Ovary (tissue), 10 donors: Measurements from ENCODE around the gene KNOP1. TPM values are rescaled to one million over a fixed set of nuclear protein-coding genes. Genes with fewer than 3 reads are reported as not detected.

Experiments
- DNase-seq, 5 donors: peaks; one replicate each; pipeline ENCODE4 v3.0.0-alpha.2; 2019 to 2020
- H3K27ac ChIP-seq, 2 donors: fragments of 200-600 bp; one replicate each; pipeline versions ENCODE4 v1.5.1 to v1.8.0; 2019 to 2022
- H3K27me3 ChIP-seq: fragments of 200-600 bp; one replicate; pipeline ENCODE4 v1.8.0; 2022
- H3K36me3 ChIP-seq: fragments of 200-600 bp; sonication (generic); one replicate; pipeline ENCODE4 v1.5.1; 2019
- H3K4me1 ChIP-seq: one replicate; pipeline ENCODE4 v1.8.1; 2013; ENCODE audit warnings: mild to moderate bottlenecking, moderate library complexity; ENCODE audit not compliant: insufficient read depth
- H3K4me3 ChIP-seq: fragments of 200-600 bp; sonication (generic); one replicate; pipeline ENCODE4 v1.5.1; 2017
- H3K9me3 ChIP-seq, 2 donors: fragments of 200-600 bp in 1 of 2; sonication (generic) in 1 of 2; one replicate each; pipeline versions ENCODE4 v1.5.1 to v1.8.1; 2013 to 2019; ENCODE audit warnings: mild to moderate bottlenecking in 1 of 2, moderate library complexity in 1 of 2
- CTCF ChIP-seq, 3 donors: fragments of 450-650 bp in 2 of 3; fragments of 200-600 bp in 1 of 3; IDR thresholded peaks; one replicate each; pipeline versions ENCODE4 v1.5.1 to v1.8.0; 2016 to 2022; ENCODE audit warnings: antibody characterized with exemption in 3 of 3, mild to moderate bottlenecking in 1 of 3
- EP300 ChIP-seq: sonication (generic); formaldehyde crosslinking; IDR thresholded peaks from one replicate; pipeline ENCODE4 v1.6.1; 2017; ENCODE audit warnings: antibody characterized with exemption
- POLR2A ChIP-seq: fragments of 450-650 bp; IDR thresholded peaks from one replicate; pipeline ENCODE4 v1.6.1; 2017; ENCODE audit warnings: antibody characterized with exemption, mild to moderate bottlenecking, moderate library complexity
- WGBS, 3 donors: extraction: QIAGEN DNeasy Blood & Tissue Kit in 1 of 3; methylation state at CpG; one replicate each; pipeline versions ENCODE4 v1.1.5 to v1.1.7; 2013 to 2017; 5-methylcytosine and 5-hydroxymethylcytosine counted together
- intact Hi-C, 4 donors: fragments of 100-400 bp; cut with DNase I; formaldehyde crosslinking; loops; one replicate each; pipeline versions ENCODE4 v1.11.0 to v1.15.1; 2022 to 2023
- long read RNA-seq, 3 donors: library from polyadenylated mRNA in 2 of 3; unstranded in 2 of 3; transcript quantifications; one replicate each; pipeline ENCODE4 v2.0.0 and lab custom pipeline, GENCODE V29; 2021 to 2026
- polyA plus RNA-seq, 2 donors: library from polyadenylated mRNA; stranded (reverse); fragments of 200-250 nt in 1 of 2; fragments of 350-450 nt in 1 of 2; fragmentation: Illumina TruSeq in 1 of 2; extraction: RNeasy Lipid Tissue Mini Kit (QIAGEN cat#74804) in 1 of 2; gene quantifications; one replicate each; pipeline ENCODE4 v1.2.3, GENCODE V29; 2013 to 2014
- total RNA-seq, 7 donors: library from RNA; depleted of rRNA in 2 of 7; stranded (reverse); fragments of >200 nt in 2 of 7; fragmentation: NEBNext Ultra II Directional in 3 of 7; extraction: Animal tissue kit (Norgen Biotek cat#: 25700) in 3 of 7; gene quantifications; one replicate each; pipeline versions ENCODE4 v1.1.0 to v1.2.4, GENCODE V29; 2016 to 2023
- donor health status: DM: no; HTN: no; CAD: no; lungs with moderate emphysema.
- donor health status: DM: no; HTN: no; CAD: no.
- donor health status: Bipolar disorder and iron deficiency.
- donor health status: DM: yes; HTN: yes; CAD: no.
- donor health status: DM: no; HTN: no; CAD: no.
- donor health status: DM: yes; HTN: yes; CAD: no.

The KNOP1 gene, protein sequence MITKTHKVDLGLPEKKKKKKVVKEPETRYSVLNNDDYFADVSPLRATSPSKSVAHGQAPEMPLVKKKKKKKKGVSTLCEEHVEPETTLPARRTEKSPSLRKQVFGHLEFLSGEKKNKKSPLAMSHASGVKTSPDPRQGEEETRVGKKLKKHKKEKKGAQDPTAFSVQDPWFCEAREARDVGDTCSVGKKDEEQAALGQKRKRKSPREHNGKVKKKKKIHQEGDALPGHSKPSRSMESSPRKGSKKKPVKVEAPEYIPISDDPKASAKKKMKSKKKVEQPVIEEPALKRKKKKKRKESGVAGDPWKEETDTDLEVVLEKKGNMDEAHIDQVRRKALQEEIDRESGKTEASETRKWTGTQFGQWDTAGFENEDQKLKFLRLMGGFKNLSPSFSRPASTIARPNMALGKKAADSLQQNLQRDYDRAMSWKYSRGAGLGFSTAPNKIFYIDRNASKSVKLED
- 10 to 100 TPM in 6 of 7 donors, 1 to 10 TPM in 1; 6.4 to 21.9 (median 16.7) TPM for total RNA-seq
- polyA plus RNA-seq: 10 to 100 TPM; 19.3 to 29.9 TPM
- long read RNA-seq, donor 1, partial matches to known transcripts: 6 of 14 reads
- long read RNA-seq, donor 1, other reads (novel, unspliced or antisense): 6 of 14 reads
- long read RNA-seq, donor 2, full-length matches to known transcripts: 6 of 26 reads
- long read RNA-seq, donor 2, partial matches to known transcripts: 20 of 26 reads
- long read RNA-seq, donor 2, other reads (novel, unspliced or antisense): 0 of 26 reads
- long read RNA-seq, donor 3, full-length matches to known transcripts: 16 of 28 reads
- long read RNA-seq, donor 3, partial matches to known transcripts: 4 of 28 reads
- long read RNA-seq, donor 3, other reads (novel, unspliced or antisense): 8 of 28 reads

GRCh38 chr16:19717741-19718623 is at the start of gene KNOP1, which contains the start of gene IQCK:
Gene KNOP1 (minus strand): TSS chr16:19718227. CDS start chr16:19715035, 3,192 bp downstream.
Gene IQCK (plus strand): TSS chr16:19718271. CDS start chr16:19718307, 36 bp downstream.
- Histone ChIP-seq H3K27ac (peak within 1 kb of the TSS in 1 of 2 donors; percentile 72), H3K36me3 (no peaks in the 10 kb centered on the region), H3K27me3 (no peaks in the 10 kb centered on the region), H3K4me3 (peak within 1 kb of the TSS; percentile 67), H3K9me3 (no peaks in the 10 kb centered on the region), H3K4me1 (peaks cover 13% of the 10 kb centered on the region)
- intact Hi-C loops: loop anchor here in 1 of 4 donors (5.0 kb wide), 1 partner anchor 164 kb away; the partner anchor contains the start of gene GPRC5B
- WGBS, 3 donors: 0 to 1% (median 1%) methylated on average over 81 to 88 of the region's 88 CpGs
- TF ChIP-seq EP300: no peak
- peak in 1 of 3 donors; percentile 12 for TF ChIP-seq CTCF (IDR thresholded peaks at IDR 0.05)
- peak; percentile 70 for TF ChIP-seq POLR2A
- DNase-seq: peak; percentile 91 to 94 (median 92)

GRCh38 chr16:19767497-19767896 is 49.5 kb upstream of the KNOP1 start:
- DNase-seq: no peak
- Histone ChIP-seq H3K27ac (no peak overlapping the region), H3K36me3 (no peaks in the 10 kb centered on the region), H3K9me3 (no peaks in the 10 kb centered on the region), H3K4me1 (peaks cover 2% of the 10 kb centered on the region), H3K27me3 (no peaks in the 10 kb centered on the region), H3K4me3 (no peak overlapping the region)
- TF ChIP-seq POLR2A (no peak), EP300 (no peak), CTCF (IDR thresholded peaks at IDR 0.05) (no peak)
- WGBS, 3 donors: 92 to 96% (median 95%) methylated on average over 13 of the region's 13 CpGs
- intact Hi-C loops: loop anchor here in 1 of 4 donors (10.0 kb wide), 1 partner anchor 163 kb away; no protein-coding TSS in a partner anchor

DNA sequence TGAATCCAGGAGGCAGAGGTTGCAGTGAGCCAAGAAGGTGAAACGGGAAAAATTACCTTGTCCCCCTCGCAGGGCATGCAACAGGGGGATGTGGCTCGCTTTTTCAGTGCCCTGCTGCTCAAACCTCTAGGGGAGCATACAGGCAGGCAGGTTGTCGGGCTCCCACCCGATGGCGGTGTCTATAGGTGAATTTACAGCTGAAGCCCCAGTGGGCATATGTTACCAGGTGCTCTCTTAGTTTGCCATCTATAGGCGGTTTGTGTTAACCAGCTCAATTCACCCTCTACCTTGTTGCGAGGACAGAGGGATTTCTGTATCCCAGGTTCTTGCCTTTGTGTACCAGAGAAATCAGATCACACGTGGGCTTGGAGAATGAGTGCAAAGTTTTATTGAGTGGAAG is 49.0 kb upstream of the KNOP1 start:
- Histone ChIP-seq H3K36me3 (no peaks in the 10 kb centered on the region), H3K27me3 (no peaks in the 10 kb centered on the region), H3K4me1 (peaks cover 2% of the 10 kb centered on the region), H3K4me3 (no peak overlapping the region), H3K9me3 (no peaks in the 10 kb centered on the region), H3K27ac (no peak overlapping the region)
- no peak for TF ChIP-seq EP300
- no peak for TF ChIP-seq CTCF (IDR thresholded peaks at IDR 0.05)
- no peak for TF ChIP-seq POLR2A
- 94 to 97% (median 95%) methylated on average over 9 of the region's 9 CpGs for WGBS, 3 donors
- intact Hi-C loops: loop anchor here in 1 of 4 donors (10.0 kb wide), 1 partner anchor 162 kb away; no protein-coding TSS in a partner anchor
- no peak for DNase-seq
